ENCODE data around the gene ADRB2.
A peak's percentile ranks its signal among the peaks of the same experiment; 100 is the strongest.

The ADRB2 gene

GRCh38 chr5:148826053-148826738 is at the start of gene ADRB2:
TSS of gene ADRB2 (plus strand) at chr5:148826611. CDS start at chr5:148826832, 221 bp downstream.
- H3K27ac ChIP-seq (ENCODE audit: low read length): no peak within 1 kb of the TSS
- peak within 1 kb of the TSS; percentile 68 for H3K4me3 ChIP-seq (ENCODE audit: low read length)
- H3K4me1 ChIP-seq (ENCODE audit: control insufficient read depth, low read depth, low read length): no peaks in the 10 kb centered on the region
- H3K9me3 ChIP-seq (ENCODE audit: control insufficient read depth, low read depth, low read length): no peaks in the 10 kb centered on the region
- H3K36me3 ChIP-seq (ENCODE audit: control insufficient read depth, low read depth, low read length): no peaks in the 10 kb centered on the region
- peaks cover 38% of the 10 kb centered on the region for H3K27me3 ChIP-seq (ENCODE audit: control insufficient read depth, insufficient read depth, low read length)
- H3K9ac ChIP-seq (ENCODE audit: low read length): no peak within 1 kb of the TSS

- Histone ChIP-seq H3K9ac (ENCODE audit: low read length) (no peak overlapping the region), H3K4me1 (ENCODE audit: control insufficient read depth, low read depth, low read length) (no peaks in the 10 kb centered on the region), H3K36me3 (ENCODE audit: control insufficient read depth, low read depth, low read length) (no peaks in the 10 kb centered on the region), H3K9me3 (ENCODE audit: control insufficient read depth, low read depth, low read length) (no peaks in the 10 kb centered on the region), H3K27me3 (ENCODE audit: control insufficient read depth, insufficient read depth, low read length) (no peaks in the 10 kb centered on the region), H3K4me3 (ENCODE audit: low read length) (no peak overlapping the region), H3K27ac (ENCODE audit: low read length) (no peak overlapping the region)
These were observed 49.6 kb upstream of the ADRB2 start for GRCh38 chr5:148776780-148777179.

GRCh38 chr5:148778882-148779281 is 47.5 kb upstream of the ADRB2 start:
- H3K9me3 ChIP-seq (ENCODE audit: control insufficient read depth, low read depth, low read length): no peaks in the 10 kb centered on the region
- H3K4me3 ChIP-seq (ENCODE audit: low read length): no peak overlapping the region
- H3K4me1 ChIP-seq (ENCODE audit: control insufficient read depth, low read depth, low read length): no peaks in the 10 kb centered on the region
- H3K36me3 ChIP-seq (ENCODE audit: control insufficient read depth, low read depth, low read length): no peaks in the 10 kb centered on the region
- no peak overlapping the region for H3K9ac ChIP-seq (ENCODE audit: low read length)
- H3K27me3 ChIP-seq (ENCODE audit: control insufficient read depth, insufficient read depth, low read length): no peaks in the 10 kb centered on the region
- no peak overlapping the region for H3K27ac ChIP-seq (ENCODE audit: low read length)

GRCh38 chr5:148780711-148781110 is 45.7 kb upstream of the ADRB2 start:
- no peak overlapping the region for H3K27ac ChIP-seq (ENCODE audit: low read length)
- no peak overlapping the region for H3K4me3 ChIP-seq (ENCODE audit: low read length)
- no peak overlapping the region for H3K9ac ChIP-seq (ENCODE audit: low read length)
- H3K4me1 ChIP-seq (ENCODE audit: control insufficient read depth, low read depth, low read length): no peaks in the 10 kb centered on the region
- H3K36me3 ChIP-seq (ENCODE audit: control insufficient read depth, low read depth, low read length): no peaks in the 10 kb centered on the region
- no peaks in the 10 kb centered on the region for H3K9me3 ChIP-seq (ENCODE audit: control insufficient read depth, low read depth, low read length)
- H3K27me3 ChIP-seq (ENCODE audit: control insufficient read depth, insufficient read depth, low read length): no peaks in the 10 kb centered on the region

- H3K9me3 ChIP-seq (ENCODE audit: control insufficient read depth, low read depth, low read length): no peaks in the 10 kb centered on the region
- H3K4me1 ChIP-seq (ENCODE audit: control insufficient read depth, low read depth, low read length): no peaks in the 10 kb centered on the region
- H3K9ac ChIP-seq (ENCODE audit: low read length): no peak overlapping the region
- H3K27ac ChIP-seq (ENCODE audit: low read length): no peak overlapping the region
- H3K4me3 ChIP-seq (ENCODE audit: low read length): no peak overlapping the region
- H3K27me3 ChIP-seq (ENCODE audit: control insufficient read depth, insufficient read depth, low read length): no peaks in the 10 kb centered on the region
- H3K36me3 ChIP-seq (ENCODE audit: control insufficient read depth, low read depth, low read length): no peaks in the 10 kb centered on the region
These were observed 44.6 kb upstream of the ADRB2 start for GRCh38 chr5:148781766-148782165.

GRCh38 chr5:148785223-148785622 is 41.2 kb upstream of the ADRB2 start:
- H3K27ac ChIP-seq (ENCODE audit: low read length): no peak overlapping the region
- H3K9me3 ChIP-seq (ENCODE audit: control insufficient read depth, low read depth, low read length): no peaks in the 10 kb centered on the region
- no peak overlapping the region for H3K9ac ChIP-seq (ENCODE audit: low read length)
- H3K27me3 ChIP-seq (ENCODE audit: control insufficient read depth, insufficient read depth, low read length): no peaks in the 10 kb centered on the region
- H3K36me3 ChIP-seq (ENCODE audit: control insufficient read depth, low read depth, low read length): no peaks in the 10 kb centered on the region
- no peak overlapping the region for H3K4me3 ChIP-seq (ENCODE audit: low read length)
- no peaks in the 10 kb centered on the region for H3K4me1 ChIP-seq (ENCODE audit: control insufficient read depth, low read depth, low read length)

- Histone ChIP-seq H3K4me3 (ENCODE audit: low read length) (no peak overlapping the region), H3K9me3 (ENCODE audit: control insufficient read depth, low read depth, low read length) (no peaks in the 10 kb centered on the region), H3K9ac (ENCODE audit: low read length) (no peak overlapping the region), H3K36me3 (ENCODE audit: control insufficient read depth, low read depth, low read length) (no peaks in the 10 kb centered on the region), H3K27ac (ENCODE audit: low read length) (no peak overlapping the region), H3K27me3 (ENCODE audit: control insufficient read depth, insufficient read depth, low read length) (no peaks in the 10 kb centered on the region), H3K4me1 (ENCODE audit: control insufficient read depth, low read depth, low read length) (no peaks in the 10 kb centered on the region)
These were observed 40.0 kb upstream of the ADRB2 start for GRCh38 chr5:148786456-148786855.

GRCh38 chr5:148788636-148789035 is 37.8 kb upstream of the ADRB2 start:
- H3K9ac ChIP-seq (ENCODE audit: low read length): no peak overlapping the region
- no peaks in the 10 kb centered on the region for H3K9me3 ChIP-seq (ENCODE audit: control insufficient read depth, low read depth, low read length)

GRCh38 chr5:148790545-148791333 is 35.7 kb upstream of the ADRB2 start:
- no peaks in the 10 kb centered on the region for H3K27me3 ChIP-seq (ENCODE audit: control insufficient read depth, insufficient read depth, low read length)
- no peaks in the 10 kb centered on the region for H3K9me3 ChIP-seq (ENCODE audit: control insufficient read depth, low read depth, low read length)
- H3K4me1 ChIP-seq (ENCODE audit: control insufficient read depth, low read depth, low read length): no peaks in the 10 kb centered on the region
- no peaks in the 10 kb centered on the region for H3K36me3 ChIP-seq (ENCODE audit: control insufficient read depth, low read depth, low read length)
- no peak overlapping the region for H3K9ac ChIP-seq (ENCODE audit: low read length)
- no peak overlapping the region for H3K4me3 ChIP-seq (ENCODE audit: low read length)
- no peak overlapping the region for H3K27ac ChIP-seq (ENCODE audit: low read length)

More at GRCh38 chr5:148788636-148789035, 37.8 kb upstream of the ADRB2 start:
- H3K27ac ChIP-seq (ENCODE audit: low read length): no peak overlapping the region
- H3K36me3 ChIP-seq (ENCODE audit: control insufficient read depth, low read depth, low read length): no peaks in the 10 kb centered on the region
- H3K27me3 ChIP-seq (ENCODE audit: control insufficient read depth, insufficient read depth, low read length): no peaks in the 10 kb centered on the region
- H3K4me1 ChIP-seq (ENCODE audit: control insufficient read depth, low read depth, low read length): no peaks in the 10 kb centered on the region
- no peak overlapping the region for H3K4me3 ChIP-seq (ENCODE audit: low read length)

- Histone ChIP-seq H3K4me1 (ENCODE audit: control insufficient read depth, low read depth, low read length) (no peaks in the 10 kb centered on the region), H3K36me3 (ENCODE audit: control insufficient read depth, low read depth, low read length) (no peaks in the 10 kb centered on the region), H3K9me3 (ENCODE audit: control insufficient read depth, low read depth, low read length) (no peaks in the 10 kb centered on the region), H3K4me3 (ENCODE audit: low read length) (no peak overlapping the region), H3K27me3 (ENCODE audit: control insufficient read depth, insufficient read depth, low read length) (no peaks in the 10 kb centered on the region), H3K9ac (ENCODE audit: low read length) (no peak overlapping the region), H3K27ac (ENCODE audit: low read length) (no peak overlapping the region)
These were observed 35.1 kb upstream of the ADRB2 start for GRCh38 chr5:148791334-148791667.

- H3K4me1 ChIP-seq (ENCODE audit: control insufficient read depth, low read depth, low read length): no peaks in the 10 kb centered on the region
- no peak overlapping the region for H3K27ac ChIP-seq (ENCODE audit: low read length)
- no peak overlapping the region for H3K4me3 ChIP-seq (ENCODE audit: low read length)
- no peaks in the 10 kb centered on the region for H3K9me3 ChIP-seq (ENCODE audit: control insufficient read depth, low read depth, low read length)
- H3K36me3 ChIP-seq (ENCODE audit: control insufficient read depth, low read depth, low read length): no peaks in the 10 kb centered on the region
- no peak overlapping the region for H3K9ac ChIP-seq (ENCODE audit: low read length)
- H3K27me3 ChIP-seq (ENCODE audit: control insufficient read depth, insufficient read depth, low read length): no peaks in the 10 kb centered on the region
These were observed 34.7 kb upstream of the ADRB2 start for GRCh38 chr5:148791696-148792095.

GRCh38 chr5:148792744-148793143 is 33.7 kb upstream of the ADRB2 start:
- H3K36me3 ChIP-seq (ENCODE audit: control insufficient read depth, low read depth, low read length): no peaks in the 10 kb centered on the region
- no peaks in the 10 kb centered on the region for H3K4me1 ChIP-seq (ENCODE audit: control insufficient read depth, low read depth, low read length)
- H3K27me3 ChIP-seq (ENCODE audit: control insufficient read depth, insufficient read depth, low read length): no peaks in the 10 kb centered on the region
- no peak overlapping the region for H3K27ac ChIP-seq (ENCODE audit: low read length)
- no peak overlapping the region for H3K9ac ChIP-seq (ENCODE audit: low read length)
- no peaks in the 10 kb centered on the region for H3K9me3 ChIP-seq (ENCODE audit: control insufficient read depth, low read depth, low read length)
- H3K4me3 ChIP-seq (ENCODE audit: low read length): no peak overlapping the region

All from iPS-18a (cell line).